Panc1 (cell line): Measurements from ENCODE around the gene GNAZ. TPM values are rescaled to one million over a fixed set of nuclear protein-coding genes. Genes with fewer than 3 reads are reported as not detected.

ENCODE experiments used
- ATAC-seq: fragments of 200-7000 bp; cut with Tn5 transposase; 2 replicates; pipeline ENCODE4 v1.9.1; 2020; ENCODE audit warnings: mild to moderate bottlenecking, moderate library complexity
- BruUV-seq: library from RNA; stranded (reverse); fragments of 400-500 nt; replicated peaks from 2 replicates; lab custom pipeline; 2021; lab: Mats Ljungman, UMichigan
- CTCF ChIA-PET: fragments of 300-600 bp; sonication (Branson Sonifier 250); formaldehyde crosslinking; loops from one replicate; lab custom pipeline; 2022; ENCODE audit warnings: antibody characterized with exemption; lab: Charles Lee
- POLR2A ChIA-PET: fragments of 300-600 bp; sonication (Branson Sonifier 250); formaldehyde crosslinking; loops from one replicate; lab custom pipeline; 2022; ENCODE audit warnings: antibody characterized with exemption; lab: Charles Lee
- DNase-seq: peaks from one replicate; pipeline ENCODE4 v3.0.0-alpha.2; 2010; ENCODE audit warnings: low read depth, low spot score
- H3K27ac ChIP-seq: 2 replicates; pipeline ENCODE4 v1.5.1; 2011; ENCODE audit warnings: mild to moderate bottlenecking, low read length, inconsistent platforms
- H3K27me3 ChIP-seq: fragments of 200-500 bp; sonication (Bioruptor generic); 2 replicates; pipeline ENCODE4 v1.6.0; 2014; ENCODE audit warnings: low read length, inconsistent platforms; ENCODE audit not compliant: control insufficient read depth, insufficient read depth
- H3K36me3 ChIP-seq: fragments of 200-500 bp; sonication (Bioruptor generic); 2 replicates; pipeline ENCODE4 v1.5.1; 2014; ENCODE audit warnings: inconsistent platforms, mild to moderate bottlenecking, low read length, moderate library complexity; ENCODE audit not compliant: control insufficient read depth, insufficient read depth
- H3K4me1 ChIP-seq: 2 replicates; pipeline ENCODE4 v1.5.1; 2011; ENCODE audit warnings: inconsistent platforms, mild to moderate bottlenecking, low read length, moderate library complexity; ENCODE audit not compliant: control insufficient read depth, insufficient read depth
- H3K4me3 ChIP-seq, 2 experiments: 2 replicates each; pipeline ENCODE4 v1.5.1; 2011 to 2012; ENCODE audit warnings: low read depth in 2 of 2, low read length in 2 of 2, mild to moderate bottlenecking in 2 of 2, inconsistent platforms in 1 of 2, moderate library complexity in 1 of 2
- H3K9me3 ChIP-seq: fragments of 200-500 bp; sonication (Bioruptor generic); 2 replicates; pipeline ENCODE4 v1.5.1; 2014; ENCODE audit warnings: low read depth, mild to moderate bottlenecking, inconsistent platforms, low read length, moderate library complexity; ENCODE audit not compliant: control insufficient read depth, insufficient read depth
- CTCF ChIP-seq: fragments of 450-650 bp; IDR thresholded peaks from 2 replicates; pipeline ENCODE4 v1.5.1; 2017; ENCODE audit warnings: mild to moderate bottlenecking
- POLR2AphosphoS5 ChIP-seq: IDR thresholded peaks from 2 replicates; pipeline ENCODE4 v1.6.1; 2012; ENCODE audit warnings: mild to moderate bottlenecking, low read depth, low read length, moderate library complexity
- REST ChIP-seq, 2 experiments: IDR thresholded peaks; 2 replicates each; pipeline ENCODE4 v1.6.1; 2011 to 2012; ENCODE audit warnings: low read depth in 2 of 2, control low read depth in 1 of 2, low read length in 1 of 2, mild to moderate bottlenecking in 1 of 2, moderate library complexity in 1 of 2; ENCODE audit not compliant: insufficient read depth in 1 of 2
- SIN3A ChIP-seq: IDR thresholded peaks from 2 replicates; pipeline ENCODE4 v1.6.1; 2012; ENCODE audit warnings: low read depth, mild to moderate bottlenecking, low read length, moderate library complexity, borderline replicate concordance; ENCODE audit not compliant: insufficient read depth
- TCF7L2 ChIP-seq: IDR thresholded peaks from 2 replicates; pipeline ENCODE4 v1.6.1; 2011; ENCODE audit warnings: mild to moderate bottlenecking, low read depth, low read length, inconsistent platforms
- in situ Hi-C: cut with HindIII; loops from 2 replicates; pipeline ENCODE4 v1.10.0; 2016; ENCODE audit warnings: low sequenced_read_pairs, low pct_unique_long_range_greater_than_20kb
- intact Hi-C: fragments of 100-400 bp; cut with micrococcal nuclease; formaldehyde crosslinking; loops from one replicate; pipeline ENCODE4 v1.10.0; 2022; ENCODE audit not compliant: unreplicated experiment
- total RNA-seq: library from RNA; stranded (reverse); gene quantifications from one replicate; pipeline ENCODE4 v1.2.1, GENCODE V29; 2021; ENCODE audit not compliant: unreplicated experiment

The GNAZ gene
- total RNA-seq, 1 experiment from 2014 or later = 11.9 TPM

DNA sequence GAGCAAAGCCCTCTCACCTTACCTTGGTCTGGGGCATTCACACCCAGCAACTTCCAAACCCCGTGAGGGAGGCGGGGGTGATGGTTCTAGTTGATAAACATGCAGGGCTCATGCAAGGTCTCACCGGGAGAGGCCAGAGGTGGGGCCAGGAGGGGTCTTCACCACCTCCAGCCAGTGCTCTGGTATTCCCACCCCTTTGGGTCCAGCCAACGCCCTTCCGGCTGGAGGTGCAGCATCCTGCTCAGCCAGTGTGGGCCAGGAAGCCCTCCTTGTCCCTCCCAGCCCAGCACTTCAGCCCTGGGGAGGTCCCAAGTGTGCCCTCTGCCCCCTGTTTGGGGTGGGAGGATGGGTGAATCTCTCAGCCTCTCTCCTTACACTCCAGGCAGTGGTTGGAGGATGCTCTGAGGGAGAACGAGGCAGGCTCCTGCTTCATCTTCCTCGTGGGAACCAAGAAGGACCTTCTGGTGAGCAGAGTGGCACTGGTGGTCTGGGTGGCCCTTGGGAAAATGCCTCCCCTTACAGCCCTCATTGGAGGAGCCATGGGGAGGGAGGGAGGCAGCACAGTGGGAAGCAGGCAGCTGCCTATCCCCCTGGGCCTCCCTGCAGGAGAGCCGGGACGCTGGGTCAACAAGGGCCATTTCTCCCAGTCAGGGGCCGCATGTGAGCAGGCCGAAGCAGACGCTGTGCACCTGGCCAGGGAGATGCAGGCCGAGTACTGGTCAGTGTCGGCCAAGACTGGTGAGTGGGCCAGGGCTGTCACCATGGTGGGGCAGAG lies 88.4 kb downstream of the GNAZ start:
- ATAC-seq (no peak), DNase-seq (no peak)
- POLR2A ChIA-PET = no interaction called here
- no peaks in the 10 kb centered on the region for H3K9me3 ChIP-seq
- H3K36me3 ChIP-seq = no peaks in the 10 kb centered on the region
- CTCF ChIA-PET = no interaction called here
- no peaks in the 10 kb centered on the region for H3K27me3 ChIP-seq
- H3K4me3 ChIP-seq = no peak overlapping the region
- no peaks in the 10 kb centered on the region for H3K4me1 ChIP-seq
- in situ Hi-C loops = no loop called here
- intact Hi-C loops = no loop called here
- H3K27ac ChIP-seq = no peak overlapping the region
- no TSS peak for BruUV-seq
- TF ChIP-seq TCF7L2 = no peak
- no peak for TF ChIP-seq SIN3A
- TF ChIP-seq REST (IDR thresholded peaks at IDR 0.05; ENCODE audit: insufficient read depth in 1 of 2, low read depth in 2 of 2, low read length in 1 of 2) = no peak
- TF ChIP-seq POLR2AphosphoS5 = no peak
- no peak for TF ChIP-seq CTCF

- Histone ChIP-seq H3K9me3 (no peaks in the 10 kb centered on the region), H3K4me1 (no peaks in the 10 kb centered on the region), H3K27me3 (no peaks in the 10 kb centered on the region), H3K27ac (no peak overlapping the region), H3K36me3 (no peaks in the 10 kb centered on the region), H3K4me3 (no peak overlapping the region)
- DNase-seq (no peak), ATAC-seq (no peak)
- in situ Hi-C loops = no loop called here
- intact Hi-C loops = no loop called here
- no TSS peak for BruUV-seq
- ChIA-PET POLR2A (no interaction called here), CTCF (no interaction called here)
- no peak for TF ChIP-seq SIN3A
- no peak for TF ChIP-seq POLR2AphosphoS5
- no peak for TF ChIP-seq TCF7L2
- TF ChIP-seq CTCF = no peak
- no peak for TF ChIP-seq REST (IDR thresholded peaks at IDR 0.05; ENCODE audit: insufficient read depth in 1 of 2, low read depth in 2 of 2, low read length in 1 of 2)
Measured at GRCh38 chr22:23159291-23159630, 88.9 kb downstream of the GNAZ start.
